ENCODE results near the gene SHKBP1.
"Not testable (repeated sequence)": the region's sequence is repeated elsewhere in the genome, so short reads cannot be mapped to it uniquely, and the experiment has no call there.

SHKBP1 gene

GRCh38 chr19:40614622-40615411, 38.1 kb downstream of the SHKBP1 start:
- DNase-seq (ENCODE audit: low read depth in 2 of 2), result peak; percentile 86 to 95

- no peak for DNase-seq (ENCODE audit: low read depth in 2 of 2)
Observed at GRCh38 chr19:40616178-40616577, 39.5 kb downstream of the SHKBP1 start.

- DNase-seq (ENCODE audit: low read depth in 2 of 2), result no peak
Observed at GRCh38 chr19:40616941-40617340, 40.3 kb downstream of the SHKBP1 start.

- no peak for DNase-seq (ENCODE audit: low read depth in 2 of 2)
Observed at GRCh38 chr19:40617961-40618360, 41.3 kb downstream of the SHKBP1 start.

GRCh38 chr19:40619333-40620160, 42.9 kb downstream of the SHKBP1 start:
- DNase-seq (ENCODE audit: low read depth in 2 of 2), result no peak

GRCh38 chr19:40620161-40620485, 43.5 kb downstream of the SHKBP1 start:
- DNase-seq (ENCODE audit: low read depth in 2 of 2), result no peak

- no peak for DNase-seq (ENCODE audit: low read depth in 2 of 2)
Observed at GRCh38 chr19:40621283-40621682, 44.6 kb downstream of the SHKBP1 start.

- no peak for DNase-seq (ENCODE audit: low read depth in 2 of 2)
Observed at GRCh38 chr19:40621966-40622772, 45.5 kb downstream of the SHKBP1 start.

GRCh38 chr19:40622773-40623075, 46.1 kb downstream of the SHKBP1 start:
- no peak for DNase-seq (ENCODE audit: low read depth in 2 of 2)

GRCh38 chr19:40623403-40624251, 47.0 kb downstream of the SHKBP1 start:
- no peak for DNase-seq (ENCODE audit: low read depth in 2 of 2)

GRCh38 chr19:40624369-40625153, 47.9 kb downstream of the SHKBP1 start:
- DNase-seq (ENCODE audit: low read depth in 2 of 2), result not testable (repeated sequence)

GRCh38 chr19:40625406-40626120, 48.9 kb downstream of the SHKBP1 start:
- DNase-seq (ENCODE audit: low read depth in 2 of 2), result no peak

- DNase-seq (ENCODE audit: low read depth in 2 of 2), result no peak
Observed at GRCh38 chr19:40626918-40627317, 50.2 kb downstream of the SHKBP1 start.

GRCh38 chr19:40627486-40628279, 51.0 kb downstream of the SHKBP1 start:
- no peak for DNase-seq (ENCODE audit: low read depth in 2 of 2)

- DNase-seq (ENCODE audit: low read depth in 2 of 2), result no peak
Observed at GRCh38 chr19:40629346-40629745, 52.7 kb downstream of the SHKBP1 start.

- no peak for DNase-seq (ENCODE audit: low read depth in 2 of 2)
Observed at GRCh38 chr19:40630571-40631160, 54.0 kb downstream of the SHKBP1 start.

GRCh38 chr19:40632311-40633036, 55.8 kb downstream of the SHKBP1 start:
- DNase-seq (ENCODE audit: low read depth in 2 of 2), result no peak

- DNase-seq (ENCODE audit: low read depth in 2 of 2), result no peak
Observed at GRCh38 chr19:40633207-40633606, 56.5 kb downstream of the SHKBP1 start.

Measured in stimulated activated CD8-positive, alpha-beta memory T cell treated with anti-CD3 and anti-CD28 coated beads, Interleukin-2, amount 100 ng/mL, for 48 hours (primary cell).